Measurements from ENCODE around the gene MTMR2. TPM values are rescaled to one million over a fixed set of nuclear protein-coding genes. Genes with fewer than 3 reads are reported as not detected.
A peak's percentile ranks its signal among the peaks of the same experiment; 100 is the strongest.

The MTMR2 gene
- total and polyA plus RNA-seq, 9 of the 15 experiments (the other 6 are each of a cell fraction or from before 2014, with no cell fraction given): 12.6 to 35.8 (median 25.2) TPM

GRCh38 chr11:95923439-95923727 is 524 bp downstream of the MTMR2 start (continued):
- TF ChIP-seq, protein P1, sequence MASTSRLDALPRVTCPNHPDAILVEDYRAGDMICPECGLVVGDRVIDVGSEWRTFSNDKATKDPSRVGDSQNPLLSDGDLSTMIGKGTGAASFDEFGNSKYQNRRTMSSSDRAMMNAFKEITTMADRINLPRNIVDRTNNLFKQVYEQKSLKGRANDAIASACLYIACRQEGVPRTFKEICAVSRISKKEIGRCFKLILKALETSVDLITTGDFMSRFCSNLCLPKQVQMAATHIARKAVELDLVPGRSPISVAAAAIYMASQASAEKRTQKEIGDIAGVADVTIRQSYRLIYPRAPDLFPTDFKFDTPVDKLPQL (IDR thresholded peaks at IDR 0.05; ENCODE audit: extremely low read depth, insufficient read length): no peak
- TF ChIP-seq PTRF (tag; IDR thresholded peaks at IDR 0.05) (no peak), LARP7 (IDR thresholded peaks at IDR 0.05) (0 out of 2 replicates have a peak, but pooled peaks have one; percentile 1), DNMT1 (IDR thresholded peaks at IDR 0.05) (no peak), POLR2G (IDR thresholded peaks at IDR 0.05; ENCODE audit: low read depth, low read length) (no peak), ARNT (IDR thresholded peaks at IDR 0.05) (0 out of 4 replicates have a peak, but pooled peaks of 1 of the 2 experiments have one; percentile 41), SREBF1 (IDR thresholded peaks at IDR 0.05; ENCODE audit: borderline replicate concordance, low read depth, low read length) (no peak), MCM7 (IDR thresholded peaks at IDR 0.05) (no peak), SMAD2 (IDR thresholded peaks at IDR 0.05; ENCODE audit: low read depth, low read length) (no peak), ZNF282 (CRISPR knock-in tag; IDR thresholded peaks at IDR 0.05) (no peak), JUND (IDR thresholded peaks at IDR 0.05; ENCODE audit: borderline replicate concordance, low read depth, low read length) (no peak), JUND (tag; IDR thresholded peaks at IDR 0.05; ENCODE audit: borderline replicate concordance, low read depth, low read length) (no peak), NFRKB (IDR thresholded peaks at IDR 0.05; ENCODE audit: low read depth) (no peak), NR2C1 (IDR thresholded peaks at IDR 0.05) (no peak), NR2C1 (tag; IDR thresholded peaks at IDR 0.05) (no peak), KLF6 (CRISPR knock-in tag; IDR thresholded peaks at IDR 0.05; ENCODE audit: borderline replicate concordance) (no peak), CEBPB (tag; IDR thresholded peaks at IDR 0.05) (no peak), RBM25 (IDR thresholded peaks at IDR 0.05; ENCODE audit: low read depth, low read length, severe bottlenecking) (no peak), MTA1 (IDR thresholded peaks at IDR 0.05; ENCODE audit: borderline replicate concordance) (0 out of 2 replicates have a peak, but pooled peaks have one; percentile 66), IRF1 (CRISPR knock-in tag; IDR thresholded peaks at IDR 0.05; ENCODE audit: borderline replicate concordance) (no peak), TAL1 (IDR thresholded peaks at IDR 0.05) (no peak), KDM2B (CRISPR knock-in tag; IDR thresholded peaks at IDR 0.05) (no peak), TCF7L2 (IDR thresholded peaks at IDR 0.05; ENCODE audit: low read depth, low read length) (no peak), THRA (IDR thresholded peaks at IDR 0.05) (no peak), DDX20 (tag; IDR thresholded peaks at IDR 0.05; ENCODE audit: low read depth) (no peak)
- TF ChIP-seq, protein P2, sequence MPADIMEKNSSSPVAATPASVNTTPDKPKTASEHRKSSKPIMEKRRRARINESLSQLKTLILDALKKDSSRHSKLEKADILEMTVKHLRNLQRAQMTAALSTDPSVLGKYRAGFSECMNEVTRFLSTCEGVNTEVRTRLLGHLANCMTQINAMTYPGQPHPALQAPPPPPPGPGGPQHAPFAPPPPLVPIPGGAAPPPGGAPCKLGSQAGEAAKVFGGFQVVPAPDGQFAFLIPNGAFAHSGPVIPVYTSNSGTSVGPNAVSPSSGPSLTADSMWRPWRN (IDR thresholded peaks at IDR 0.05; ENCODE audit: low read depth): 0 out of 2 replicates have a peak, but pooled peaks have one; percentile 26
- TF ChIP-seq, protein P3, sequence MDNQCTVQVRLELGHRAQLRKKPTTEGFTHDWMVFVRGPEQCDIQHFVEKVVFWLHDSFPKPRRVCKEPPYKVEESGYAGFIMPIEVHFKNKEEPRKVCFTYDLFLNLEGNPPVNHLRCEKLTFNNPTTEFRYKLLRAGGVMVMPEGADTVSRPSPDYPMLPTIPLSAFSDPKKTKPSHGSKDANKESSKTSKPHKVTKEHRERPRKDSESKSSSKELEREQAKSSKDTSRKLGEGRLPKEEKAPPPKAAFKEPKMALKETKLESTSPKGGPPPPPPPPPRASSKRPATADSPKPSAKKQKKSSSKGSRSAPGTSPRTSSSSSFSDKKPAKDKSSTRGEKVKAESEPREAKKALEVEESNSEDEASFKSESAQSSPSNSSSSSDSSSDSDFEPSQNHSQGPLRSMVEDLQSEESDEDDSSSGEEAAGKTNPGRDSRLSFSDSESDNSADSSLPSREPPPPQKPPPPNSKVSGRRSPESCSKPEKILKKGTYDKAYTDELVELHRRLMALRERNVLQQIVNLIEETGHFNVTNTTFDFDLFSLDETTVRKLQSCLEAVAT (IDR thresholded peaks at IDR 0.05): peak; percentile 70 to 72; a peak in 3 of 4 replicates
